DND-41 (cell line): ENCODE data around the gene P4HB.

Experiments
- ATAC-seq: fragments of 200-7000 bp; cut with Tn5 transposase; 3 replicates; pipeline ENCODE4 v1.9.1; 2021; ENCODE audit warnings: low read depth; ENCODE audit not compliant: insufficient read depth
- DNase-seq: peaks from one replicate; pipeline ENCODE4 v3.0.0-alpha.2; 2020
- H2AFZ ChIP-seq: 2 replicates; pipeline ENCODE4 v1.6.0; 2012; ENCODE audit warnings: low read depth, low read length
- H3K27ac ChIP-seq: 2 replicates; pipeline ENCODE4 v1.5.1; 2012; ENCODE audit warnings: low read length, inconsistent platforms
- H3K27me3 ChIP-seq: fragments of 200-600 bp; sonication (generic); 2 replicates; pipeline ENCODE4 v1.6.0; 2012; ENCODE audit warnings: low read length, mild to moderate bottlenecking, inconsistent platforms; ENCODE audit not compliant: insufficient read depth, poor library complexity
- H3K36me3 ChIP-seq: 2 replicates; pipeline ENCODE4 v1.5.1; 2012; ENCODE audit warnings: low read length, inconsistent platforms; ENCODE audit not compliant: insufficient read depth
- H3K4me1 ChIP-seq: 2 replicates; pipeline ENCODE4 v1.5.1; 2012; ENCODE audit warnings: mild to moderate bottlenecking, low read length; ENCODE audit not compliant: insufficient read depth
- H3K4me2 ChIP-seq: 2 replicates; pipeline ENCODE4 v1.6.0; 2012; ENCODE audit warnings: mild to moderate bottlenecking, moderate library complexity, low read length, inconsistent platforms; ENCODE audit not compliant: insufficient read depth
- H3K4me3 ChIP-seq, 2 experiments: fragments of 200-600 bp in 1 of 2; shearing (Covaris generic) in 1 of 2; 2 replicates each; pipeline ENCODE4 v1.5.1; 2012 to 2016; ENCODE audit warnings: inconsistent platforms in 2 of 2, low read length in 2 of 2, mild to moderate bottlenecking in 2 of 2, low read depth in 1 of 2, moderate library complexity in 1 of 2
- H3K79me2 ChIP-seq: 2 replicates; pipeline ENCODE4 v1.6.0; 2012; ENCODE audit warnings: low read length, inconsistent platforms; ENCODE audit not compliant: insufficient read depth
- H3K9ac ChIP-seq: 2 replicates; pipeline ENCODE4 v1.6.0; 2012; ENCODE audit warnings: low read depth, mild to moderate bottlenecking, inconsistent platforms, low read length, moderate library complexity
- H3K9me3 ChIP-seq: 2 replicates; pipeline ENCODE4 v1.5.1; 2012; ENCODE audit warnings: low read length, moderate library complexity, mild to moderate bottlenecking, inconsistent platforms; ENCODE audit not compliant: insufficient read depth, severe bottlenecking
- H4K20me1 ChIP-seq: 2 replicates; pipeline ENCODE4 v1.6.0; 2012; ENCODE audit warnings: low read length; ENCODE audit not compliant: insufficient read depth
- CTCF ChIP-seq: IDR thresholded peaks from 2 replicates; pipeline ENCODE4 v1.5.1; 2012; ENCODE audit warnings: borderline replicate concordance, low read length, moderate library complexity, mild to moderate bottlenecking; ENCODE audit not compliant: poor library complexity, severe bottlenecking; ENCODE audit errors: extremely low read depth
- EZH2 ChIP-seq: IDR thresholded peaks from 3 replicates; pipeline ENCODE4 v1.6.1; 2012; ENCODE audit warnings: borderline replicate concordance, low read depth, mild to moderate bottlenecking, moderate library complexity, low read length, inconsistent platforms; ENCODE audit not compliant: severe bottlenecking

The P4HB gene

GRCh38 chr17:81834831-81835267 lies 25.5 kb downstream of the P4HB start, which contains the start of gene PPP1R27:
Gene PPP1R27, minus strand, starts transcription at chr17:81835050. Its CDS starts 97 bp downstream, at chr17:81834953.
- Histone ChIP-seq H3K4me1 (peaks cover 31% of the 10 kb centered on the region), H4K20me1 (peaks cover 7% of the 10 kb centered on the region), H3K9me3 (no peaks in the 10 kb centered on the region), H2AFZ (peak within 1 kb of the TSS; percentile 64; the same call in 1 of the 2 replicates), H3K79me2 (peaks cover 30% of the 10 kb centered on the region), H3K4me3 (peak within 1 kb of the TSS; percentile 56 to 80), H3K27ac (peak within 1 kb of the TSS; percentile 89), H3K27me3 (no peaks in the 10 kb centered on the region), H3K4me2 (peak within 1 kb of the TSS; percentile 100), H3K9ac (peak within 1 kb of the TSS; percentile 92), H3K36me3 (no peaks in the 10 kb centered on the region; the same call in 1 of the 2 replicates)
- DNase-seq: no peak
- ATAC-seq: no peak
- TF ChIP-seq CTCF (no peak), EZH2 (no peak)

GRCh38 chr17:81833921-81834830 lies 26.2 kb downstream of the P4HB start:
- peaks cover 13% of the 10 kb centered on the region for H4K20me1 ChIP-seq
- TF ChIP-seq CTCF: no peak
- TF ChIP-seq EZH2: no peak
- H3K4me3 ChIP-seq: peak overlapping the region; percentile 56 to 80
- H3K79me2 ChIP-seq: peaks cover 37% of the 10 kb centered on the region
- no peaks in the 10 kb centered on the region for H3K9me3 ChIP-seq
- H3K27me3 ChIP-seq: no peaks in the 10 kb centered on the region
- peak overlapping the region; percentile 64 for H2AFZ ChIP-seq
- DNase-seq (no peak), ATAC-seq (no peak)
- peak overlapping the region; percentile 100 for H3K4me2 ChIP-seq
- peak overlapping the region; percentile 92 for H3K9ac ChIP-seq
- H3K36me3 ChIP-seq: no peaks in the 10 kb centered on the region; the same call in 1 of the 2 replicates
- H3K27ac ChIP-seq: peak overlapping the region; percentile 89
- H3K4me1 ChIP-seq: peaks cover 31% of the 10 kb centered on the region

GRCh38 chr17:81833160-81833920 lies 27.0 kb downstream of the P4HB start, which contains the start of gene MCRIP1:
Gene MCRIP1, minus strand, starts transcription at chr17:81833291. Its CDS starts 8,785 bp downstream, at chr17:81824506.
- H3K9me3 ChIP-seq: no peaks in the 10 kb centered on the region
- TF ChIP-seq EZH2 (no peak), CTCF (no peak)
- H3K4me3 ChIP-seq: peak within 1 kb of the TSS; percentile 56 to 81
- DNase-seq (peak; percentile 94), ATAC-seq (peak; percentile 71)
- peak within 1 kb of the TSS; percentile 64 for H2AFZ ChIP-seq
- H3K4me2 ChIP-seq: peak within 1 kb of the TSS; percentile 100
- H3K4me1 ChIP-seq: peaks cover 31% of the 10 kb centered on the region
- peak within 1 kb of the TSS; percentile 92 for H3K9ac ChIP-seq
- peak within 1 kb of the TSS; percentile 89 for H3K27ac ChIP-seq
- H3K79me2 ChIP-seq: peaks cover 44% of the 10 kb centered on the region
- no peaks in the 10 kb centered on the region; the same call in 1 of the 2 replicates for H3K36me3 ChIP-seq
- H3K27me3 ChIP-seq: no peaks in the 10 kb centered on the region
- peaks cover 16% of the 10 kb centered on the region for H4K20me1 ChIP-seq
